Measurements from ENCODE around the gene TASP1. TPM values are rescaled to one million over a fixed set of nuclear protein-coding genes. Genes with fewer than 3 reads are reported as not detected.

The TASP1 gene
- total RNA-seq: 13.8 and 14.8 TPM in 2 replicates

GRCh38 chr20:13638496-13639149 is at the start of gene TASP1:
Gene TASP1 (minus strand): TSS chr20:13638932. CDS start chr20:13630078, 8,854 bp downstream.
- Mint-ChIP-seq H3K27me3 (ENCODE audit: insufficient read depth) (peaks cover 11% of the 10 kb centered on the region), H3K27ac (peak within 1 kb of the TSS; percentile 71), H3K4me3 (peak within 1 kb of the TSS; percentile 97), H3K9me3 (no peaks in the 10 kb centered on the region), H3K36me3 (ENCODE audit: low read depth) (peaks cover 3% of the 10 kb centered on the region), H3K4me1 (ENCODE audit: low read depth) (peaks cover 30% of the 10 kb centered on the region)
- intact Hi-C loops (cut with micrococcal nuclease): loop anchor here (1.0 to 5.0 kb wide), 6 partner anchors 79 to 1746 kb away; partner anchors contain the start of genes ISM1 and NDUFAF5
- DNase-seq (ENCODE audit: low spot score): peak; percentile 91

DNA sequence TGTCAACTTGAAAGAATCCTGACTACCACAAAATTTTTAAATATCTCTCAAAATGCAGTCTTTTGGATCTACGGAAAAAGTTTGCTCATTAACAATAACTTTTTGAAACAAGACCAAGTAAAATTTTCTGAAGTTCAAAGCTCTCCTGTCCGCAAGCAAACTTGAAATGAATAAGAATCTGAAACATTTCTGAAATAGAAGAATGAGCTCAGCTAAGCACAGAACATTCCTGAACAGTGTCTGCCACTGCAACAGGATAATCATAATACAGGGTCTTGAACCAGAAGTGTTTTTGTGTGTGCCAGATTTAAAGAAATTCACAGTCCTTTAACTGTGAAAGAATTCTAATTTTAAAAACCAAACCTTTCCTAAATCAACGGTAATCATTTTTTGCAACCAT is 49.1 kb upstream of the TASP1 start:
- Mint-ChIP-seq H3K36me3 (ENCODE audit: low read depth) (peaks cover 2% of the 10 kb centered on the region), H3K4me3 (no peak overlapping the region), H3K4me1 (ENCODE audit: low read depth) (no peaks in the 10 kb centered on the region), H3K27ac (no peak overlapping the region), H3K27me3 (ENCODE audit: insufficient read depth) (peaks cover 7% of the 10 kb centered on the region), H3K9me3 (no peaks in the 10 kb centered on the region)
- intact Hi-C loops (cut with micrococcal nuclease): no loop called here
- DNase-seq (ENCODE audit: low spot score): no peak

GRCh38 chr20:13685623-13686022 is 46.9 kb upstream of the TASP1 start:
- Mint-ChIP-seq H3K4me1 (ENCODE audit: low read depth) (no peaks in the 10 kb centered on the region), H3K36me3 (ENCODE audit: low read depth) (peaks cover 2% of the 10 kb centered on the region), H3K4me3 (no peak overlapping the region), H3K27me3 (ENCODE audit: insufficient read depth) (peaks cover 5% of the 10 kb centered on the region), H3K9me3 (no peaks in the 10 kb centered on the region), H3K27ac (no peak overlapping the region)
- intact Hi-C loops (cut with micrococcal nuclease): no loop called here
- DNase-seq (ENCODE audit: low spot score): no peak

DNA sequence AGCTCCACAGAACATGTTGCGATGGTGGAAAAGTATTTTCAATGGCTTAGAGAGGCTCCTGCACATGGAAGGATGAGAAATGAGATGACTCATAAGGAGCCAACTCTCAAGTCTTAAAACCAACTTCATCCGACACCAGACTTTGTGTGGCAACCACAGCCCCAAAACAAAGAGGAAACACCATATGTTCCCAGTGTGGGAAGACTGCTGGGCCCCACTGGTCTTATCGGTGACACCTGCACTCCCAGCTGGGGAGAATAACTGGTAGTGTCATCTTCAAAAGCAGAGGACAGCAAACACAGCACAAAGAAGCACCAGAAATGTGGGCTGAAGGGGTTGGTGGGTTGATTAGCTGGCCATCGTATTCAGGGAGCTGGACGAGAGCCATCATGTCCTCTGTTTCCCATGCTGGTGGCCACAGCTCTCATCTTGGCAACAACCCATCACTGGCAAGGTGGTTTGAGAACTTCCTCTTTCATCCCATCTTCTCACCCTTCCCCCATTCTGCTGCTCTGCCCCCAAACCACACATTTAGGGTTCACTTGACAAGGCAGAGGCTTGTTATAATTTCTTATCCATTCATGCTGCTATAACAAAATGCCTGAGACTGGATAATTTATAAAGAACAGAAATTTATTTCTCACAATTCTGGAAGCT is 46.0 kb upstream of the TASP1 start:
- no peak overlapping the region for H3K27ac Mint-ChIP-seq
- no peaks in the 10 kb centered on the region for H3K4me1 Mint-ChIP-seq (ENCODE audit: low read depth)
- no peaks in the 10 kb centered on the region for H3K9me3 Mint-ChIP-seq
- no peak for DNase-seq (ENCODE audit: low spot score)
- H3K4me3 Mint-ChIP-seq: no peak overlapping the region
- peaks cover 2% of the 10 kb centered on the region for H3K36me3 Mint-ChIP-seq (ENCODE audit: low read depth)
- intact Hi-C loops (cut with micrococcal nuclease): no loop called here
- H3K27me3 Mint-ChIP-seq (ENCODE audit: insufficient read depth): peaks cover 5% of the 10 kb centered on the region

DNA sequence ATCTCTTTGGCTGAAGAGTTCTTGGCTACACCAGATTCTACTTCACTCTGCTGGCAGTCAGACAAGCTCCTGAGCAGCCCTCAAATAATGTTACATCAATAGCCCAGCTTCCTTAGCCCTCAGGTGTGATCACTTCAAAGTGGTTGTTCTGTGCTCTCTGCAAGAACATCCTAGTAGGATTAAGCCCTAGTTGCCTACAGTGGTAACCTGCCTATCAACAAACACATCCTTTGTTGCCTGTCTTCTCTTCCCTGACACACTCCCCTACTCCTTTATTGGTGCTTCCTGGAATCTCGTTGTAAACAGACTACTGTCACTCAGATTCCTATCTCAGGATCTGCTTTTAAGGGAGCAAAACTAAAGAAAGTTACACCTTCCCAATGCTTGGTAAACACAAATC is 45.1 kb upstream of the TASP1 start:
- Mint-ChIP-seq H3K27me3 (ENCODE audit: insufficient read depth) (peaks cover 5% of the 10 kb centered on the region), H3K4me3 (no peak overlapping the region), H3K27ac (no peak overlapping the region), H3K36me3 (ENCODE audit: low read depth) (peaks cover 2% of the 10 kb centered on the region), H3K4me1 (ENCODE audit: low read depth) (no peaks in the 10 kb centered on the region), H3K9me3 (no peaks in the 10 kb centered on the region)
- intact Hi-C loops (cut with micrococcal nuclease): no loop called here
- DNase-seq (ENCODE audit: low spot score): no peak

GRCh38 chr20:13681248-13682125 is 42.8 kb upstream of the TASP1 start:
- intact Hi-C loops (cut with micrococcal nuclease): no loop called here
- no peaks in the 10 kb centered on the region for H3K36me3 Mint-ChIP-seq (ENCODE audit: low read depth)
- no peak overlapping the region for H3K4me3 Mint-ChIP-seq
- peaks cover 2% of the 10 kb centered on the region for H3K27me3 Mint-ChIP-seq (ENCODE audit: insufficient read depth)
- no peaks in the 10 kb centered on the region for H3K9me3 Mint-ChIP-seq
- H3K27ac Mint-ChIP-seq: no peak overlapping the region
- DNase-seq (ENCODE audit: low spot score): no peak
- H3K4me1 Mint-ChIP-seq (ENCODE audit: low read depth): no peaks in the 10 kb centered on the region

DNA sequence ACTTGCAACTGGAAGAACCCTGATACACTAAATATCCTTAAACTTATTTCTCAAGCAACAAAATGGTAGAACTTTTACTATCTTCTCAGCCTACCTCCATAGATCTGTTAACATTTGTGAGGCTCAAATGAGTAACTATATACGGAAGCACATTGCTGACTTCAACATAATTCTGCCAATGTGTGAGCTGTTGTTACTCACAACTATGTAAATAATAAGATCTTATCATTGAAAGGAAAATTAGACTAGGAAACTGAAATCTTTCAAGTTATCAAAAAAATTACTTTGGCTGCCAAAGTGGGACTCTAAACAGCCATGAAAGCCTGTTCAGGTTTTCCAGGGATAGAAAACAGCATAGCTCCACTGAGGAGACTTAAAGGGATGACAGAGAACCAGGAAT is 40.2 kb upstream of the TASP1 start:
- Mint-ChIP-seq H3K36me3 (ENCODE audit: low read depth) (no peaks in the 10 kb centered on the region), H3K27ac (no peak overlapping the region), H3K27me3 (ENCODE audit: insufficient read depth) (peaks cover 2% of the 10 kb centered on the region), H3K9me3 (no peaks in the 10 kb centered on the region), H3K4me1 (ENCODE audit: low read depth) (no peaks in the 10 kb centered on the region), H3K4me3 (no peak overlapping the region)
- no peak for DNase-seq (ENCODE audit: low spot score)
- intact Hi-C loops (cut with micrococcal nuclease): no loop called here

DNA sequence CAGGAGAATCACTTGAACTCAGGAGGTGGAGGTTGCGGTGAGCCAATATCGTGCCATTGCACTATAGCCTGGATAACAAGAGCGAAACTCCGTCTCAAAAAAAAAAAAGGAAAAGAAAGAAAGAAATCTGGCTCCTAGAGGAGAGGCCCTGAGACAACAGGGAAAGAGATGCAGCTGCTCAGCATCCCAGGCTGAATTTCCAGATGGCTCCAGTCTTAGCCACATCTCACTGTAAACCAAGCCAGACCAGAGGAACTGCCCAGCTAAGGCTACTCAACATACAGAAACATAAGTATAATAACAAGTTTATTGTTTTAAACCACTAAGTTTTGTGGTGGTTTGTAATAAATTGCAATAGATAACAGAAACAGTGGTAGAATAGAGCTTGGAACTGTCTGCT is 38.5 kb upstream of the TASP1 start:
- H3K27me3 Mint-ChIP-seq (ENCODE audit: insufficient read depth): peaks cover 2% of the 10 kb centered on the region
- no peak overlapping the region for H3K27ac Mint-ChIP-seq
- DNase-seq (ENCODE audit: low spot score): no peak
- H3K4me3 Mint-ChIP-seq: no peak overlapping the region
- no peaks in the 10 kb centered on the region for H3K9me3 Mint-ChIP-seq
- intact Hi-C loops (cut with micrococcal nuclease): no loop called here
- H3K36me3 Mint-ChIP-seq (ENCODE audit: low read depth): no peaks in the 10 kb centered on the region
- H3K4me1 Mint-ChIP-seq (ENCODE audit: low read depth): no peaks in the 10 kb centered on the region

- no peaks in the 10 kb centered on the region for H3K4me1 Mint-ChIP-seq (ENCODE audit: low read depth)
- intact Hi-C loops (cut with micrococcal nuclease): no loop called here
- no peak overlapping the region for H3K4me3 Mint-ChIP-seq
- no peak overlapping the region for H3K27ac Mint-ChIP-seq
- peaks cover 2% of the 10 kb centered on the region for H3K27me3 Mint-ChIP-seq (ENCODE audit: insufficient read depth)
- no peak for DNase-seq (ENCODE audit: low spot score)
- H3K36me3 Mint-ChIP-seq (ENCODE audit: low read depth): no peaks in the 10 kb centered on the region
- H3K9me3 Mint-ChIP-seq: no peaks in the 10 kb centered on the region
These were observed 38.0 kb upstream of the TASP1 start for GRCh38 chr20:13676682-13677081.

GRCh38 chr20:13672690-13673089 is 34.0 kb upstream of the TASP1 start:
- Mint-ChIP-seq H3K9me3 (no peaks in the 10 kb centered on the region), H3K36me3 (ENCODE audit: low read depth) (no peaks in the 10 kb centered on the region), H3K27me3 (ENCODE audit: insufficient read depth) (peaks cover 2% of the 10 kb centered on the region), H3K27ac (no peak overlapping the region), H3K4me1 (ENCODE audit: low read depth) (no peaks in the 10 kb centered on the region), H3K4me3 (no peak overlapping the region)
- DNase-seq (ENCODE audit: low spot score): no peak
- intact Hi-C loops (cut with micrococcal nuclease): no loop called here

DNA sequence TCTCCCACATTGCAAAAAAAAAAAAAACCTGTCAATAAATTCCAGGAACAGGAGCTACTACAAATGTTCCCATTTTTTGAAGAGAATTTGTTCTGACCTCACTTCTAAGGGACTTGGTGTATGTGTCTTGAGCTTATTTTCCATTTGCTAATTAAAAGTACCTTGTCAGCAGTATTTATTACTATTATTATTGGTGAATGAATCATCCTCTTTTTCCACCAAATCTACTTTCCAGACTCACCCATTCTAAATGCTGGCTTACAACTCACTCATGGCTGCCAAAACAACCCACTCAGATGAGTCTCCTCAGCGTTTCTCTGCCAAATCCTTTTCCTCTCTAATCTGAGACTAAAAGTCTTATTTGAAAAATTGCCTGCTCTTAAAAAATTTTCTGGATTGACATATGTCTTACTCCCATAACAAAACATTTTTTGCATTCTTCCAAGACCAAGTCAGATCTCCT is 33.2 kb upstream of the TASP1 start:
- intact Hi-C loops (cut with micrococcal nuclease): no loop called here
- H3K27ac Mint-ChIP-seq: no peak overlapping the region
- H3K27me3 Mint-ChIP-seq (ENCODE audit: insufficient read depth): peaks cover 2% of the 10 kb centered on the region
- H3K36me3 Mint-ChIP-seq (ENCODE audit: low read depth): no peaks in the 10 kb centered on the region
- DNase-seq (ENCODE audit: low spot score): no peak
- H3K4me3 Mint-ChIP-seq: no peak overlapping the region
- no peaks in the 10 kb centered on the region for H3K9me3 Mint-ChIP-seq
- H3K4me1 Mint-ChIP-seq (ENCODE audit: low read depth): no peaks in the 10 kb centered on the region

DNA sequence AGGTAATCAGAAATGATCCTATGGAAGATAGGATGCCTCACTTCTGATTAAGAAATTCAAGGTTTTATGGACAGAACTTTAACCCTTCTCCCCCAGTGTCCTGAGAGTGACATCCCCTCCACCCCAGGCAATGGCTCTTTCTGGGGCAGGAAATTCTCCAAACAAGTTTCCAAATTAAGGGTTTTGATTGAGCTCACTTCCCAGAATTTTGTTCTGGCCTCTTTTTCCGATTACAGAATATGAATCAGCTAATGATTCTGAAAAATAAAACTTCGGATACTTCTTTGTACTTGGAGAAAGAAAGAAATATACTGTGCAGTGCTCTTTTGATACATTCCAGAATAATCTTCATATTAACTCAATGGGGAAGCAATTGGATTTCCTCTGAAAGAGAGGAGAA is 32.8 kb upstream of the TASP1 start:
- no peaks in the 10 kb centered on the region for H3K9me3 Mint-ChIP-seq
- DNase-seq (ENCODE audit: low spot score): no peak
- intact Hi-C loops (cut with micrococcal nuclease): no loop called here

DNA sequence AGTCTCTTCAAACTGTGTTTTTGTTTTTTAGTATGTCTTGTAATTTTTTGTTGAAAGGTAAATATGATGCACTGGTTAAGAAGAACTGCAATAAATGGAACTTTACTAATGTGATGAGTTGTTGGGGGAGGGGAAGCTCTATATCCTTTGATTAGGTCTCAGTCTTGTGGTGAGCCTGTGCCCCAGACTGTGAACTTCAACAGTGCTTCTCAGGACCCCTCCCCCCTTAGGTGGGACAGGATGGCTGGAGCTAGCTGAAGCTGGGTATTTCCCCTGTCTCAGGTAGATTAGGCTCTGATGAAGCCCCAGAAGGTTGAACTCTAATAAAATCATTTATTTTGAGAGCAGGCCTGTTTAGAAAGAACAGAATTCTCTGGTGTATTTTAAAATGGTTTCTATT is 31.4 kb upstream of the TASP1 start:
- Mint-ChIP-seq H3K9me3 (no peaks in the 10 kb centered on the region), H3K4me1 (ENCODE audit: low read depth) (no peaks in the 10 kb centered on the region), H3K4me3 (no peak overlapping the region), H3K27ac (no peak overlapping the region), H3K36me3 (ENCODE audit: low read depth) (no peaks in the 10 kb centered on the region), H3K27me3 (ENCODE audit: insufficient read depth) (peaks cover 2% of the 10 kb centered on the region)
- intact Hi-C loops (cut with micrococcal nuclease): no loop called here
- DNase-seq (ENCODE audit: low spot score): no peak

More for the DNA sequence above, 32.8 kb upstream of the TASP1 start:
- Mint-ChIP-seq H3K27ac (no peak overlapping the region), H3K36me3 (ENCODE audit: low read depth) (no peaks in the 10 kb centered on the region), H3K27me3 (ENCODE audit: insufficient read depth) (peaks cover 2% of the 10 kb centered on the region), H3K4me1 (ENCODE audit: low read depth) (no peaks in the 10 kb centered on the region), H3K4me3 (no peak overlapping the region)
